ENCODE results near the gene CDC42BPA. TPM values are rescaled to one million over a fixed set of nuclear protein-coding genes. Genes with fewer than 3 reads are reported as not detected.
"Not testable (repeated sequence)": the region's sequence is repeated elsewhere in the genome, so short reads cannot be mapped to it uniquely, and the experiment has no call there.

Gene CDC42BPA
- total RNA-seq, 3 donors from 2014 or later, result 0.52 to 0.74 (median 0.56) TPM

DNA sequence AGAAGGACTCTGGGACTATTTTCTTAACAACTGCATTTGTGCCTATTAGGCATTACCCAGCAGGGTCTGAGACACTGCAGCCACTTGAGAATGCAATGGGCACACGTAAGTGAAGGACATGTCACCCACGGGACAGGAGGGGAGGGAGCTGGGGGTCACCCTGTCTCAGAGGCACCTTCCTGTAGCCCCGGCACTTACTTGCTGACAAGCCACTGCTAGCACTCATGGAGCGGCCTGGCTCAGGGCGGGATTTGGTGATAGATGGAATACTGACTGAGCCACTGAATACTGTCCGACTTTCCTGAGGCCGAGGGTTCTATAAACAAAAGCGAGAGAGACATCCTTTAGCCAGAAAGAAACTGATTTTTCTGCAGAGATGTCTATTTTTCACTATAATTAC, 313.5 kb downstream of the CDC42BPA start:
- Mint-ChIP-seq H3K27me3 (ENCODE audit: low read depth) (no peaks in the 10 kb centered on the region), H3K9me3 (no peaks in the 10 kb centered on the region), H3K4me1 (ENCODE audit: low read depth) (no peaks in the 10 kb centered on the region), H3K36me3 (ENCODE audit: insufficient read depth) (no peaks in the 10 kb centered on the region), H3K4me3 (no peak overlapping the region)
- ATAC-seq (no peak), DNase-seq (no peak)

DNA sequence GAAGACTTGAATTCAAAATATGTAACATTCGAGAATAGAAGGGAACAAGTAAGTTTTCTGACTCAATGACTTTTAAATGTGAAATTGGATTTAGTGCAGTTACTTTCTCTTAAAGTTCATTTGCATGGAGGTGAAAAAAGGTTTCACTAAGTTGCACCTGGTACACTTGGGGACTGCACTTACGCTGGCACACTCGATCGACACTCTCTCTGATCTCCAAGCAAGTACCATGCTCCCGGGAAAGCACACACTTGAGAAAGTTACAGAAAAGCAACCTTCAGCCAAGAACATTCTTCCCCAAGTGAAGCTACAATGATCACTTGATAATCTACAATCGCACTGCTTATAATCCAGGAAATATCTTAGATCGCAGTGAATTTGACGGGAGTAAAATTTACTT, 315.1 kb downstream of the CDC42BPA start:
- no peaks in the 10 kb centered on the region for H3K27me3 Mint-ChIP-seq (ENCODE audit: low read depth)
- ATAC-seq (no peak), DNase-seq (no peak)
- H3K4me1 Mint-ChIP-seq (ENCODE audit: low read depth), result no peaks in the 10 kb centered on the region
- H3K36me3 Mint-ChIP-seq (ENCODE audit: insufficient read depth), result no peaks in the 10 kb centered on the region
- H3K4me3 Mint-ChIP-seq, result no peak overlapping the region
- H3K9me3 Mint-ChIP-seq, result peaks cover 5% of the 10 kb centered on the region

GRCh38 chr1:227002531-227003049, 315.7 kb downstream of the CDC42BPA start:
- ATAC-seq, result no peak

GRCh38 chr1:226999579-226999978, 318.7 kb downstream of the CDC42BPA start:
- not testable (repeated sequence) for H3K36me3 Mint-ChIP-seq (ENCODE audit: insufficient read depth); ATAC-seq; H3K27me3 Mint-ChIP-seq (ENCODE audit: low read depth); H3K4me1 Mint-ChIP-seq (ENCODE audit: low read depth); H3K4me3 Mint-ChIP-seq; H3K9me3 Mint-ChIP-seq; DNase-seq

More at GRCh38 chr1:227002531-227003049, 315.7 kb downstream of the CDC42BPA start:
- DNase-seq, result no peak
- peaks cover 5% of the 10 kb centered on the region for H3K9me3 Mint-ChIP-seq
- no peaks in the 10 kb centered on the region for H3K36me3 Mint-ChIP-seq (ENCODE audit: insufficient read depth)
- no peaks in the 10 kb centered on the region for H3K4me1 Mint-ChIP-seq (ENCODE audit: low read depth)
- no peaks in the 10 kb centered on the region for H3K27me3 Mint-ChIP-seq (ENCODE audit: low read depth)
- no peak overlapping the region for H3K4me3 Mint-ChIP-seq

DNA sequence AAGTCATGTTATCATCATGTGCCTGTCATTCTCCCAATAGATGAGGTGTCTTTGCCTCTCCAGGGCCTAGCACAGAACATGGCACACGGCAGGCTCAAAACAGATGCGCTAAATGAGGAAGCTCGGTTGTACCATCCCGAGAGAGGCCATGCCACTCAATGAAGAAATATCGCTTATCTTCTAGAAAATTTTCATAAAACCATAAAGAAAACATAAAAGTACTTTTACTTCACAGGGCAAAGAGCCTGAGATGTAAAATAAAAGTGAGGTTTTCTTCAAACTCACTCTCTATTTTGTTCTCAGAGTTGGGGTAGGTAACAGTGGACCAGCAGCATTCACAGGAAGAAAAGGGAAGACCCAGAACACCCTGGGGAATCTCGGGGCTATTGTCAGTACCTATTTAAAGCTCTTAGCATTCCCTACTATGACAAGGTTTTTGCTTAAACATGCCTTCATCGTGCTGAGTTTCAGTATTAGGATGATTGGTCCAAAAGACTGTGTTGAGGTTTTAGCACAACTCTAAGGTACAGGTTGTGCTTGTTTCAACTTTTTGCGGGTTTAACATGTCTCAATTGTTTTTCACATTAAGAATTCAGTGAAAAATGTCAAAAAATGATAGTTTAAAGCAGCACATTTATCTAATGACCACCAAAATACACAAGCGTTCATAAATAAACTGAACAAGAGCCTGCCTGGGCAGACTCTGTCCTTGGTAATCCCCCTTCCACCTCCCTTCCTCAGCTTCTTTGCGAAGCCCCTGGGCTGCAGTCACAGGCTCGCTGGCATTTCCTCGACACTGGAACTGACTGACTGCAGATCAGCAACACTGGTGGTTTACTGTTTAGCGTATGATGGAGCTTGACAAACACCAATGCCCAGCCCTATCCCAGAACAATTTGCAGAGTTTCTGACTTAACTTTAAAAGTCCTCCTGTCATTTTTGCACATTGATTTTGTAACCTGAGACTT, 322.6 kb downstream of the CDC42BPA start:
- no peaks in the 10 kb centered on the region for H3K36me3 Mint-ChIP-seq (ENCODE audit: insufficient read depth)
- H3K27me3 Mint-ChIP-seq (ENCODE audit: low read depth), result peaks cover 2% of the 10 kb centered on the region
- H3K4me3 Mint-ChIP-seq, result no peak overlapping the region
- peaks cover 2% of the 10 kb centered on the region for H3K4me1 Mint-ChIP-seq (ENCODE audit: low read depth)
- DNase-seq (no peak), ATAC-seq (peak in 1 of 2 donors; percentile 41)
- peaks cover 5% of the 10 kb centered on the region for H3K9me3 Mint-ChIP-seq

- H3K9me3 Mint-ChIP-seq, result peaks cover 5% of the 10 kb centered on the region
- no peak for DNase-seq
- peaks cover 11% of the 10 kb centered on the region for H3K4me1 Mint-ChIP-seq (ENCODE audit: low read depth)
- H3K36me3 Mint-ChIP-seq (ENCODE audit: insufficient read depth), result no peaks in the 10 kb centered on the region
- no peak overlapping the region for H3K4me3 Mint-ChIP-seq
- H3K27me3 Mint-ChIP-seq (ENCODE audit: low read depth), result peaks cover 2% of the 10 kb centered on the region
- ATAC-seq, result no peak
Observed at GRCh38 chr1:226994586-226995364, 323.5 kb downstream of the CDC42BPA start.

- H3K27me3 Mint-ChIP-seq (ENCODE audit: low read depth), result peaks cover 2% of the 10 kb centered on the region
- H3K4me1 Mint-ChIP-seq (ENCODE audit: low read depth), result peaks cover 18% of the 10 kb centered on the region
- no peak for DNase-seq
- H3K36me3 Mint-ChIP-seq (ENCODE audit: insufficient read depth), result no peaks in the 10 kb centered on the region
- ATAC-seq, result no peak
- peaks cover 5% of the 10 kb centered on the region for H3K9me3 Mint-ChIP-seq
- no peak overlapping the region for H3K4me3 Mint-ChIP-seq
Observed at GRCh38 chr1:226993814-226994585, 324.3 kb downstream of the CDC42BPA start.

DNA sequence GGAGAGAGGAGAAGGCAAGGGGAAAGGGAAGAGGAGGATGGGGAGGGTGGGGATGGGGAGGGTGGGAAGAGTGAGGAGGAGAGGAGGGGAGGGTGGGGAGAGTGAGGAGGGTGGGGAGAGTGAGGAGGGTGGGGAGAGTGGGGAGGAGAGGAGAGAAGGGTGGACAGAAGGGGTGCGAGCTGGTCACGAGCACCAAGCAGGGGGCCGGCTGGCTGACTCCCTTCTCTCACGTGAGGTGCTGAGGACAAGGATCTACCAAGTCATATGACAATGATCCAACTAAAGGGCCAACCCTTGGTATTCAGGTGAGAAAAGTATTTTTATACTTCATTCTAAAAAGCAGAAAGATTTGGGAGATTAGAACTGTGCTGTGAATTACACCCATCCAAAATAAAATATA, 326.4 kb downstream of the CDC42BPA start:
- Mint-ChIP-seq H3K9me3 (no peaks in the 10 kb centered on the region), H3K4me1 (ENCODE audit: low read depth) (peaks cover 20% of the 10 kb centered on the region), H3K4me3 (no peak overlapping the region), H3K27me3 (ENCODE audit: low read depth) (no peaks in the 10 kb centered on the region), H3K36me3 (ENCODE audit: insufficient read depth) (peaks cover 3% of the 10 kb centered on the region)
- DNase-seq, result no peak
- no peak for ATAC-seq

DNA sequence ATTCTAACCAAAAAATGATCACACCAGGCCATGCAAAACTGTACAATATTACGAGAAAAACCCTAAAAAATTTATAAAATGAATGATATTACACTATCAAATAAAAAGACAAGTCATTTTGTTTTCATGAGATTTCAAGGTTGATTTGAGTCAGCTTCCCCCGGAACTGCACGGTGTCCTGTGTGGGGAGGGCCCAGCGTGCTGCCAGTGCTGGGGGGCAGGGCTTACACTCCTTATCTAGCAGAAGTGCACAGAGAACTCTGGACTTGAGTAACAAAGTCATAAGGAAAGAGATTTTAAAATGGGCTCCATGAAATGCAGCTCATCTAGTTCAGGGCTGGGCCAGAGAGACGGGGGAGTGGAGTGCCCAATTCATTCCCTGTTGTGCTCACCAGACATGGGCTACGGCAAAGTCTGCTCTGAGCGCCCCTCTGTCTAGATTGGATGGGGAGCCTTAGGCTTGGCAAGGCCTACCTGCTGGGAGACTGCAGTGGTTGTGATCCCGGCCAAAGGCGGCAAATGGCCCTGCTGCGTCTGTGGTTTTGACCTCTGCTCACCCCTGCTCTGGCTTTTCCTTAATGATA, 328.1 kb downstream of the CDC42BPA start:
- ATAC-seq, result peak; percentile 95 to 98
- no peak overlapping the region for H3K4me3 Mint-ChIP-seq

GRCh38 chr1:226989085-226989920, 329.0 kb downstream of the CDC42BPA start:
- DNase-seq, result no peak

More for the DNA sequence above, 328.1 kb downstream of the CDC42BPA start:
- peak; percentile 34 for DNase-seq
- Mint-ChIP-seq H3K4me1 (ENCODE audit: low read depth) (peaks cover 20% of the 10 kb centered on the region), H3K36me3 (ENCODE audit: insufficient read depth) (peaks cover 17% of the 10 kb centered on the region), H3K9me3 (no peaks in the 10 kb centered on the region), H3K27me3 (ENCODE audit: low read depth) (no peaks in the 10 kb centered on the region)

DNA sequence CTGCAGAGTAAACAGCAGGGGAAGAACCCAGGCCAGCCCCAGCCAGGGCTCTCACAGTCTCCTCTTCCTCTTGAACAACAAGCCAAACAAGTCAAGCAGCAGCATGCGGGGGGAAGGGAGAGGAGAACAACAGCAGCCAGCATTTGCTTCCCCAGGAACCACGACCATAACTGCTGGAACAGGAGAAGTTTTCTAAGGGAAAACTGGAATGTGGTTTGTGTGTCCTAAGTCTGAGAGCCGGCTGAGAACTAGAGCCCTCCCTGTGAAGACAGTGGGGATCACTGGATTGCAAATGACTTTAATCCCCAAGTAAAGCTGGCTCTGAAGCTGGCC, 330.0 kb downstream of the CDC42BPA start:
- peaks cover 20% of the 10 kb centered on the region for H3K4me1 Mint-ChIP-seq (ENCODE audit: low read depth)
- DNase-seq (no peak), ATAC-seq (no peak)
- no peak overlapping the region for H3K4me3 Mint-ChIP-seq
- peaks cover 20% of the 10 kb centered on the region for H3K36me3 Mint-ChIP-seq (ENCODE audit: insufficient read depth)
- H3K9me3 Mint-ChIP-seq, result no peaks in the 10 kb centered on the region
- no peaks in the 10 kb centered on the region for H3K27me3 Mint-ChIP-seq (ENCODE audit: low read depth)

More at GRCh38 chr1:226989085-226989920, 329.0 kb downstream of the CDC42BPA start:
- Mint-ChIP-seq H3K9me3 (no peaks in the 10 kb centered on the region), H3K4me1 (ENCODE audit: low read depth) (peaks cover 20% of the 10 kb centered on the region), H3K4me3 (no peak overlapping the region), H3K27me3 (ENCODE audit: low read depth) (no peaks in the 10 kb centered on the region), H3K36me3 (ENCODE audit: insufficient read depth) (peaks cover 18% of the 10 kb centered on the region)
- no peak for ATAC-seq

GRCh38 chr1:226987623-226988333, 330.5 kb downstream of the CDC42BPA start:
- peaks cover 20% of the 10 kb centered on the region for H3K4me1 Mint-ChIP-seq (ENCODE audit: low read depth)
- no peak overlapping the region for H3K4me3 Mint-ChIP-seq
- ATAC-seq, result no peak
- H3K27me3 Mint-ChIP-seq (ENCODE audit: low read depth), result no peaks in the 10 kb centered on the region
- DNase-seq, result no peak
- H3K9me3 Mint-ChIP-seq, result no peaks in the 10 kb centered on the region
- H3K36me3 Mint-ChIP-seq (ENCODE audit: insufficient read depth), result peaks cover 20% of the 10 kb centered on the region

Data from activated T-cell treated with anti-CD3 and anti-CD28 coated beads, Interleukin-2, amount 50 U/mL, for 4 hours (primary cell).